Cardiac atrium fibroblast (primary cell): ENCODE measurements around the gene FHAD1. TPM values are rescaled to one million over a fixed set of nuclear protein-coding genes. Genes with fewer than 3 reads are reported as not detected.

Experiments used
- total RNA-seq: library from RNA; depleted of rRNA; stranded (reverse); fragments of >200 nt; gene quantifications from 2 replicates; pipeline ENCODE4 v1.2.3, GENCODE V29; 2015

Gene FHAD1
- not detected in 2 replicates for total RNA-seq

GRCh38 chr1:15246960-15247614 is at the start of gene FHAD1:
Gene FHAD1, plus strand, starts transcription at chr1:15247223. Its CDS starts 4,562 bp downstream, at chr1:15251785.

GRCh38 chr1:15409388-15410222 is 162.6 kb downstream of the FHAD1 start, which contains the start of gene EFHD2:
Gene EFHD2, plus strand, starts transcription at chr1:15409888. Its CDS starts 84 bp downstream, at chr1:15409972.

Other genes with a start within 250 kb of the FHAD1 start
- gene TMEM51, start 93.5 kb upstream of the FHAD1 start, total RNA-seq, result 1.1 and 3.7 TPM in 2 replicates
- 9.4 and 17.3 TPM in 2 replicates for gene EFHD2, start 162.7 kb downstream of the FHAD1 start, total RNA-seq
- not detected in 2 replicates for gene CTRC, start 191.2 kb downstream of the FHAD1 start, total RNA-seq
- not detected in 2 replicates for gene CELA2A, start 209.5 kb downstream of the FHAD1 start, total RNA-seq
- gene CELA2B, start 228.9 kb downstream of the FHAD1 start, total RNA-seq, result not detected in 2 replicates